Transverse colon (tissue), 4 donors: ENCODE results near the gene RUNX1. TPM values are rescaled to one million over a fixed set of nuclear protein-coding genes. Genes with fewer than 3 reads are reported as not detected.

Experiments
- DNase-seq: peaks from one replicate; pipeline ENCODE4 v3.0.0-alpha.2; 2019
- H3K27ac ChIP-seq, 4 donors: fragments of 200-600 bp; sonication (generic); 2 replicates each; pipeline ENCODE4 v1.5.1; 2016 to 2018; ENCODE audit warnings: inconsistent platforms in 4 of 4
- H3K27me3 ChIP-seq: fragments of 200-600 bp; sonication (generic); 2 replicates; pipeline ENCODE4 v1.5.1; 2017; ENCODE audit warnings: inconsistent platforms
- H3K36me3 ChIP-seq, 4 donors: fragments of 200-600 bp; sonication (generic); 2 replicates each; pipeline ENCODE4 v1.5.1; 2017 to 2019; ENCODE audit warnings: inconsistent platforms in 4 of 4
- H3K4me1 ChIP-seq, 4 donors: fragments of 200-600 bp; sonication (generic); 2 replicates each; pipeline ENCODE4 v1.5.1; 2017 to 2020; ENCODE audit warnings: inconsistent platforms in 4 of 4
- H3K4me3 ChIP-seq, 4 donors: fragments of 200-600 bp; sonication (generic); 1 replicate in 1 of 4; 2 replicates in 3 of 4; pipeline versions ENCODE4 v1.5.1 to v1.6.1; 2017 to 2019; ENCODE audit warnings: inconsistent platforms in 4 of 4
- H3K9me3 ChIP-seq, 2 donors: fragments of 200-600 bp; sonication (generic); 2 replicates each; pipeline ENCODE4 v1.5.1; 2017 to 2019; ENCODE audit warnings: inconsistent platforms in 2 of 2
- CTCF ChIP-seq, 5 experiments: fragments of 200-600 bp in 3 of 5; fragments of 450-650 bp in 2 of 5; sonication (generic) in 3 of 5; IDR thresholded peaks; 1 replicate in 2 of 5; 2 replicates in 3 of 5; pipeline ENCODE4 v1.5.1; 2016 to 2017; ENCODE audit warnings: antibody characterized with exemption in 5 of 5, inconsistent platforms in 3 of 5, mild to moderate bottlenecking in 2 of 5, moderate library complexity in 1 of 5
- EP300 ChIP-seq: sonication (generic); formaldehyde crosslinking; IDR thresholded peaks from one replicate; pipeline ENCODE4 v1.6.1; 2017; ENCODE audit warnings: antibody characterized with exemption, low read depth
- POLR2A ChIP-seq: fragments of 450-650 bp; IDR thresholded peaks from one replicate; pipeline ENCODE4 v1.6.1; 2016; ENCODE audit warnings: antibody characterized with exemption, mild to moderate bottlenecking, moderate library complexity
- POLR2AphosphoS5 ChIP-seq, 3 donors: sonication (generic); formaldehyde crosslinking; IDR thresholded peaks; one replicate each; pipeline ENCODE4 v1.6.1; 2016; ENCODE audit warnings: antibody characterized with exemption in 3 of 3
- WGBS, 2 donors: methylation state at CpG; one replicate each; pipeline ENCODE4 v1.1.5; 2018; ENCODE audit warnings: low coverage in 1 of 2; 5-methylcytosine and 5-hydroxymethylcytosine counted together
- in situ Hi-C, 4 donors: fragments of 200-750 bp; cut with MboI; loops; one replicate each; pipeline versions ENCODE4 v1.15.0 to v1.15.1; 2017; ENCODE audit warnings: low sequenced_read_pairs in 3 of 4, low pct_ligation_motif_present in 1 of 4, low pct_unique_long_range_greater_than_20kb in 1 of 4
- intact Hi-C: fragments of 100-400 bp; cut with DNase I; formaldehyde crosslinking; loops from one replicate; pipeline ENCODE4 v1.15.1; 2023; ENCODE audit warnings: low total_unique reads
- total RNA-seq, 4 donors: library from RNA; depleted of rRNA; stranded (reverse); fragments of >200 nt; gene quantifications; one replicate each; pipeline ENCODE4 v1.1.0, GENCODE V29; 2016

The RUNX1 gene
- total RNA-seq, 4 donors from 2014 or later: 8.3 to 60.1 (median 34.7) TPM

DNA sequence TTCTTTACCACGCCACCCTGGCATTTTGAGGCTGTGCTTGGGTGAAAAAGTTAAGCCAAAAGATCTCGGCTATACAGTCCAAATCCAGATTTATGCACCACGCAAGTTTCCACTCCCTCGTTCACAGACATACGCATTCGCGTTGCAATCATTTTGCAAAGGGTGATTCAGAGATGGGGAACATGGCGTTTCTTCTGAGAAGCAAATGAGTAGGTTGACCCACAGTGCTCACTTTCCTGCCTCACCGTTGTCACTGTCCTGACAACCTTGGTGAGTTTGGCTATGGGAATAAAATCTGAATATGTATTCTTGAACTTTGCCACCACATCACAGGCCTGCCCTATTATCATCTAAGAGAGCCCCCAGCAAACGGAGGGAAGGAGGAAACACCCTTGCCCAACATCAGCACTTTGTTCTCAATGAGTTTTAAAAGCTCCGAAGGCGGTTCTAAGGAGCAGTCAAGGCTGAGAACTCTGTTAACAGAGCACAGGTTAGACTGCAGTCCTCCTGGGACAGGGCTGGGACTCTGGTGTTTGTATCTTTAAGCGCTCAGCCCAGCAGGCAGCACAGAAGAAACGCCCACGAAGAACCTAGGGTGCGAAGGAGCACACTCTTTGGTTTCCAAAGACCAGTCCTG lies 86.4 kb downstream of the RUNX1 start:
- TF ChIP-seq EP300 (no peak), POLR2A (no peak), POLR2AphosphoS5 (IDR thresholded peaks at IDR 0.05) (no peak), CTCF (IDR thresholded peaks at IDR 0.05) (no peak)
- DNase-seq: no peak
- Histone ChIP-seq H3K4me3 (no peak overlapping the region), H3K9me3 (no peaks in the 10 kb centered on the region), H3K27me3 (no peaks in the 10 kb centered on the region), H3K4me1 (no peaks in the 10 kb centered on the region), H3K36me3 (no peaks in the 10 kb centered on the region), H3K27ac (peak overlapping the region in 2 of 4 donors; percentile 1 to 11)
- in situ Hi-C loops: no loop called here
- intact Hi-C loops: no loop called here
- WGBS, 2 donors: 87 to 96% methylated on average over 10 to 16 of the region's 16 CpGs

DNA sequence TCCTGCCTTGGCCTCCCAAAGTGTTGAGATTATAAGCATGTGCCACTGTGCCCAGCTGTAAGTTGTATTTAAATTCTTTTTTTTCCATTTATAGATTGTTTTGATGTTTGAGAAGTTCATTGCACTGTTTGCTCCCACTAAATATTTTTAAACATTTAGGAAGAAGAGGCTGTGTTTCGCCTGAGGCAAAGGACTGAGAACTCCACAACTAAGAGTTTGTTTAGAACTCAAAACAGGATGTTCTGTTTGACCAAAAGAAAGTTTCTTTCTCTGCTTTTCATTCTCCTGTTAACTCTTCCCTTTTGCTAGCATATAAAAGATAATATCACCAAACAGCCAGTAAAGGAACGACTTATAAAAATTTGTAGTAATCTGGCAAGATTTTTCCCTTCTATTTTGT lies 87.0 kb downstream of the RUNX1 start:
- Histone ChIP-seq H3K27me3 (no peaks in the 10 kb centered on the region), H3K9me3 (no peaks in the 10 kb centered on the region), H3K36me3 (no peaks in the 10 kb centered on the region), H3K4me1 (no peaks in the 10 kb centered on the region), H3K4me3 (no peak overlapping the region), H3K27ac (peak overlapping the region in 2 of 4 donors; percentile 1 to 11)
- no peak for DNase-seq
- no peak for TF ChIP-seq CTCF (IDR thresholded peaks at IDR 0.05)
- TF ChIP-seq POLR2A: no peak
- TF ChIP-seq POLR2AphosphoS5 (IDR thresholded peaks at IDR 0.05): no peak
- no peak for TF ChIP-seq EP300
- intact Hi-C loops (no loop called here), in situ Hi-C loops (no loop called here)
- 65 to 88% methylated on average over 2 of the region's 2 CpGs for WGBS, 2 donors

GRCh38 chr21:34960687-34961086 lies 88.4 kb downstream of the RUNX1 start:
- Histone ChIP-seq H3K4me3 (no peak overlapping the region), H3K4me1 (no peaks in the 10 kb centered on the region), H3K9me3 (no peaks in the 10 kb centered on the region), H3K27me3 (no peaks in the 10 kb centered on the region), H3K27ac (no peak overlapping the region), H3K36me3 (no peaks in the 10 kb centered on the region)
- DNase-seq: no peak
- 64 to 69% methylated on average over 2 of the region's 2 CpGs for WGBS, 2 donors
- in situ Hi-C loops (no loop called here), intact Hi-C loops (no loop called here)
- TF ChIP-seq POLR2AphosphoS5 (IDR thresholded peaks at IDR 0.05): no peak
- no peak for TF ChIP-seq EP300
- TF ChIP-seq CTCF (IDR thresholded peaks at IDR 0.05): no peak
- no peak for TF ChIP-seq POLR2A

DNA sequence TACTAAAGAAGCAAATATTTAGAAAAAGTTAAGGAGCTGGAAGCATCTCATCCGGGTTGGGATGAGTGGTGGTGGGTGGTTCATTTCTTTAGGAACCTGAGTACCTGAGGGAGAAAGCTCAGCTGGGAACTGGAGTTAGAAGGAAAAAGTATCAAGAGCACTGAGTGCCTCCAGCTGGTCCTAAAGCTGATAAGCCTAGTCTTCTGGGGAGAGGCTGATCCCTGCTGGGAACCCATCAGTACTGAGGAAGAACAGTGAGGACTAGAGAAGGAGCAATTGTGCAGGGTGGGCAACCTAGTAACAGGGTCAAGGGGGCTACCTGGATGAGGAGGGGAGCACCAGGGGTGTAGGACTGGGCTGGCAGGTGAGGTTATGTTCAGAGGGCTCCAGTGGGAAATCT lies 89.5 kb downstream of the RUNX1 start:
- in situ Hi-C loops: no loop called here
- H3K9me3 ChIP-seq: no peaks in the 10 kb centered on the region
- 84 to 100% methylated on average over 1 of the region's 1 CpG for WGBS, 2 donors
- TF ChIP-seq POLR2AphosphoS5 (IDR thresholded peaks at IDR 0.05) (no peak), POLR2A (no peak), CTCF (IDR thresholded peaks at IDR 0.05) (no peak), EP300 (no peak)
- intact Hi-C loops: loop anchor here (1.0 kb wide), 1 partner anchor 47 kb away; no protein-coding TSS in a partner anchor
- H3K4me3 ChIP-seq: no peak overlapping the region
- H3K27ac ChIP-seq: no peak overlapping the region
- H3K27me3 ChIP-seq: no peaks in the 10 kb centered on the region
- H3K4me1 ChIP-seq: no peaks in the 10 kb centered on the region
- no peaks in the 10 kb centered on the region for H3K36me3 ChIP-seq
- no peak for DNase-seq
